ENCODE data around the gene CEBPA. TPM values are rescaled to one million over a fixed set of nuclear protein-coding genes. Genes with fewer than 3 reads are reported as not detected.
"Not testable (repeated sequence)": the region's sequence is repeated elsewhere in the genome, so short reads cannot be mapped to it uniquely, and the experiment has no call there.

The CEBPA gene
- total RNA-seq, 4 donors from 2014 or later: 12.9 to 31.0 (median 17.4) TPM

GRCh38 chr19:33325920-33326319 is 23.6 kb upstream of the CEBPA start:
- intact Hi-C loops (cut with DNase I): no loop called here
- DNase-seq: peak in 1 of 2 donors; percentile 9
- Histone ChIP-seq H3K36me3 (no peaks in the 10 kb centered on the region), H3K27me3 (no peaks in the 10 kb centered on the region), H3K9me3 (no peaks in the 10 kb centered on the region), H3K4me3 (replicated peaks in 1 of 3) (no peak overlapping the region), H3K27ac (no peak overlapping the region), H3K4me1 (no peaks in the 10 kb centered on the region)
- TF ChIP-seq, protein P1, sequence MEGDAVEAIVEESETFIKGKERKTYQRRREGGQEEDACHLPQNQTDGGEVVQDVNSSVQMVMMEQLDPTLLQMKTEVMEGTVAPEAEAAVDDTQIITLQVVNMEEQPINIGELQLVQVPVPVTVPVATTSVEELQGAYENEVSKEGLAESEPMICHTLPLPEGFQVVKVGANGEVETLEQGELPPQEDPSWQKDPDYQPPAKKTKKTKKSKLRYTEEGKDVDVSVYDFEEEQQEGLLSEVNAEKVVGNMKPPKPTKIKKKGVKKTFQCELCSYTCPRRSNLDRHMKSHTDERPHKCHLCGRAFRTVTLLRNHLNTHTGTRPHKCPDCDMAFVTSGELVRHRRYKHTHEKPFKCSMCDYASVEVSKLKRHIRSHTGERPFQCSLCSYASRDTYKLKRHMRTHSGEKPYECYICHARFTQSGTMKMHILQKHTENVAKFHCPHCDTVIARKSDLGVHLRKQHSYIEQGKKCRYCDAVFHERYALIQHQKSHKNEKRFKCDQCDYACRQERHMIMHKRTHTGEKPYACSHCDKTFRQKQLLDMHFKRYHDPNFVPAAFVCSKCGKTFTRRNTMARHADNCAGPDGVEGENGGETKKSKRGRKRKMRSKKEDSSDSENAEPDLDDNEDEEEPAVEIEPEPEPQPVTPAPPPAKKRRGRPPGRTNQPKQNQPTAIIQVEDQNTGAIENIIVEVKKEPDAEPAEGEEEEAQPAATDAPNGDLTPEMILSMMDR (IDR thresholded peaks at IDR 0.05): no peak
- WGBS, 2 donors: 66 to 78% methylated on average over 5 of the region's 5 CpGs

DNA sequence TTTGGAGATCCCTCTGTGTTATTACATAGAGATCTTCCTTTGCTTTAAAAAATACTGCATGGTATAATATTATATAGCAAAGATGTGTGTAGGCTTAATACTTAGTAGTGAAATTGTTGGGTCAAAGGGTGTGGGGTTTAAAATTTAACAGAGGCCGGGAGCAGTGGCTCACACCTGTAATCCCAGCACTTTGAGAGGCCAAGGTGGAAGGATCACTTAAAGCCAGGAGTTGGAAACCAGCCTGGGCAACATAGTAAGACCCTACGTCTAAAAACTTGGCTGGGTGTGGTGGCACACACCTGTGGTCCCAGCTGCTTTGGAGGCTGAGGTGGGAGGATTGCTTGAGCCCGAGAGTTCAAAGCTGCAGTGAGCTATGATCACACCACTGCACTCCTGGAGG is 22.3 kb upstream of the CEBPA start:
- Histone ChIP-seq H3K27me3 (no peaks in the 10 kb centered on the region), H3K36me3 (no peaks in the 10 kb centered on the region), H3K4me1 (no peaks in the 10 kb centered on the region), H3K27ac (no peak overlapping the region), H3K4me3 (replicated peaks in 1 of 3) (no peak overlapping the region), H3K9me3 (no peaks in the 10 kb centered on the region)
- intact Hi-C loops (cut with DNase I): no loop called here
- no peak for DNase-seq
- TF ChIP-seq, protein P1 (IDR thresholded peaks at IDR 0.05): no peak
- no peak for TF ChIP-seq POLR2A (IDR thresholded peaks at IDR 0.05)
- 89% methylated on average over 3 of the region's 3 CpGs for WGBS, 2 donors

- intact Hi-C loops (cut with DNase I): no loop called here
- no peak for DNase-seq
- TF ChIP-seq, protein P1 (IDR thresholded peaks at IDR 0.05): no peak
- TF ChIP-seq POLR2A (IDR thresholded peaks at IDR 0.05): no peak
- Histone ChIP-seq H3K27ac (no peak overlapping the region), H3K36me3 (no peaks in the 10 kb centered on the region), H3K4me1 (no peaks in the 10 kb centered on the region), H3K9me3 (no peaks in the 10 kb centered on the region), H3K4me3 (replicated peaks in 1 of 3) (no peak overlapping the region), H3K27me3 (no peaks in the 10 kb centered on the region)
- 89 to 94% methylated on average over 6 of the region's 6 CpGs for WGBS, 2 donors
Observed at GRCh38 chr19:33323093-33323820, 20.9 kb upstream of the CEBPA start.

- H3K36me3 ChIP-seq: no peaks in the 10 kb centered on the region
- DNase-seq: no peak
- 94 to 100% methylated on average over 1 of the region's 1 CpG for WGBS, 2 donors
- no peak for TF ChIP-seq POLR2A (IDR thresholded peaks at IDR 0.05)
- TF ChIP-seq, protein P1 (IDR thresholded peaks at IDR 0.05): no peak
- intact Hi-C loops (cut with DNase I): no loop called here
- no peak overlapping the region for H3K27ac ChIP-seq
- no peaks in the 10 kb centered on the region for H3K9me3 ChIP-seq
- no peaks in the 10 kb centered on the region for H3K27me3 ChIP-seq
- no peaks in the 10 kb centered on the region for H3K4me1 ChIP-seq
- no peak overlapping the region for H3K4me3 ChIP-seq (replicated peaks in 1 of 3)
Observed at GRCh38 chr19:33320636-33321035, 18.3 kb upstream of the CEBPA start.

DNA sequence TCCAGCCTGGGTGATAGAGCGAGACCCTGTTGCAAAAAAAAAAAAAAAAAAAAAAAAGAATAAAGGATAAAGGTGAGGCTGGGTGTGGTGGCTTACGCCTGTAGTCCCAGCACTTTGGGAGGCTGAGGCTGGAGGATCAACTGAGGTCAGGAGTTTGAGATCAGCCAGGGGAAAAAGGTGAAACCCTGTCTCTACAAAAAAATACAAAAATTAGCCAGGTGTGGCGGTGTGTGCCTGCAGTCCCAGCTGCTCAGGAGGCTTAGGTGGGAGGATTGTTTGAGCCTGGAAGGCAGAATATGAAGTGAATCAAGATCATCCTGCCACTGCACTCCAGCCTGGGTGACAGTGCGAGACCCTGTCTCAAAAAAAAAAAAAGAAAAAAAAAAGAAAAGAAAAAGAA is 15.7 kb upstream of the CEBPA start:
- H3K36me3 ChIP-seq; H3K9me3 ChIP-seq; intact Hi-C loops (cut with DNase I); H3K27me3 ChIP-seq; H3K27ac ChIP-seq; DNase-seq; H3K4me3 ChIP-seq (replicated peaks in 1 of 3); H3K4me1 ChIP-seq: not testable (repeated sequence)
- 94 to 95% methylated on average over 4 of the region's 4 CpGs for WGBS, 2 donors
